T-helper 1 cell treated with Interleukin-12 subunit alpha and Interleukin-12 subunit beta and Interleukin-4 antibody, amounts not matched to agents 30 ng/mL and 1 ng/mL, for 36 hours (primary cell): Measurements from ENCODE around the gene RRAS. TPM values are rescaled to one million over a fixed set of nuclear protein-coding genes. Genes with fewer than 3 reads are reported as not detected.

Source experiments
- intact Hi-C: fragments of 100-400 bp; cut with micrococcal nuclease; formaldehyde crosslinking; loops from one replicate; pipeline ENCODE4 v1.15.1; 2024
- total RNA-seq: library from RNA; stranded (reverse); gene quantifications from 2 replicates; pipeline ENCODE4 v1.2.3, GENCODE V29; 2022

Gene RRAS
- total RNA-seq, 1 donor from 2014 or later = 12.0 TPM

GRCh38 chr19:49657493-49658138, 17.7 kb upstream of the RRAS start:
- intact Hi-C loops = no loop called here

GRCh38 chr19:49656456-49657109, 16.6 kb upstream of the RRAS start:
- intact Hi-C loops = no loop called here

GRCh38 chr19:49655570-49656455, 15.9 kb upstream of the RRAS start:
- intact Hi-C loops = no loop called here

- intact Hi-C loops = no loop called here
Measured at GRCh38 chr19:49654581-49654980, 14.6 kb upstream of the RRAS start.

GRCh38 chr19:49653466-49653806, 13.5 kb upstream of the RRAS start:
- intact Hi-C loops = no loop called here

- intact Hi-C loops = no loop called here
Measured at GRCh38 chr19:49652551-49653465, 12.9 kb upstream of the RRAS start.

GRCh38 chr19:49651820-49652550, 12.0 kb upstream of the RRAS start:
- intact Hi-C loops = no loop called here

- intact Hi-C loops = no loop called here
Measured at GRCh38 chr19:49651029-49651819, 11.3 kb upstream of the RRAS start.

- intact Hi-C loops = no loop called here
Measured at GRCh38 chr19:49646586-49646985, 6.6 kb upstream of the RRAS start.

- intact Hi-C loops = no loop called here
Measured at GRCh38 chr19:49645995-49646394, 6.1 kb upstream of the RRAS start.

GRCh38 chr19:49645592-49645991, 5.6 kb upstream of the RRAS start:
- intact Hi-C loops = no loop called here

- intact Hi-C loops = loop anchor here (2.0 to 5.0 kb wide), 4 partner anchors 73 to 931 kb away; partner anchors contain the start of genes ASPDH, JOSD2 and KCNC3
Measured at GRCh38 chr19:49643466-49643865, 3.5 kb upstream of the RRAS start.

- intact Hi-C loops = loop anchor here (2.0 to 5.0 kb wide), 4 partner anchors 74 to 930 kb away; partner anchors contain the start of genes ASPDH, JOSD2 and KCNC3
Measured at GRCh38 chr19:49642492-49643035, 2.6 kb upstream of the RRAS start.

- intact Hi-C loops = loop anchor here (1.0 to 5.0 kb wide), 9 partner anchors 75 to 1149 kb away; partner anchors contain the start of genes ASPDH, FLT3LG, JOSD2 and KCNC3
Measured at GRCh38 chr19:49641688-49642491, 1.9 kb upstream of the RRAS start, which contains the start of gene SCAF1. SCAF1 (plus strand) TSS chr19:49642209; CDS start chr19:49645027, 2,818 bp downstream.

GRCh38 chr19:49639401-49640112, 386 bp downstream of the RRAS start:
- intact Hi-C loops = loop anchor here (1.0 to 5.0 kb wide), 19 partner anchors 26 to 1147 kb away; partner anchors contain the start of genes AKT1S1, ASPDH, BCL2L12 and DBP

GRCh38 chr19:49637821-49638738, 1.9 kb downstream of the RRAS start:
- intact Hi-C loops = no loop called here
